ENCODE measurements around the gene POC1B.

Gene POC1B

GRCh38 chr12:89389755-89390661 lies 135.8 kb downstream of the POC1B start:
- TF ChIP-seq CREB5 (CRISPR knock-in tag; IDR thresholded peaks at IDR 0.05; ENCODE audit: low read depth) (no peak), ZC3H10 (CRISPR knock-in tag; IDR thresholded peaks at IDR 0.05) (no peak), ZFP30 (CRISPR knock-in tag; IDR thresholded peaks at IDR 0.05) (no peak), ARNTL (CRISPR knock-in tag; IDR thresholded peaks at IDR 0.05; ENCODE audit: borderline replicate concordance, low read depth) (no peak), TOX (CRISPR knock-in tag; IDR thresholded peaks at IDR 0.05; ENCODE audit: borderline replicate concordance) (no peak), ZNF8 (CRISPR knock-in tag; IDR thresholded peaks at IDR 0.05) (no peak), PPARA (CRISPR knock-in tag; IDR thresholded peaks at IDR 0.05; ENCODE audit: borderline replicate concordance) (no peak)
- TF ChIP-seq, protein P1, sequence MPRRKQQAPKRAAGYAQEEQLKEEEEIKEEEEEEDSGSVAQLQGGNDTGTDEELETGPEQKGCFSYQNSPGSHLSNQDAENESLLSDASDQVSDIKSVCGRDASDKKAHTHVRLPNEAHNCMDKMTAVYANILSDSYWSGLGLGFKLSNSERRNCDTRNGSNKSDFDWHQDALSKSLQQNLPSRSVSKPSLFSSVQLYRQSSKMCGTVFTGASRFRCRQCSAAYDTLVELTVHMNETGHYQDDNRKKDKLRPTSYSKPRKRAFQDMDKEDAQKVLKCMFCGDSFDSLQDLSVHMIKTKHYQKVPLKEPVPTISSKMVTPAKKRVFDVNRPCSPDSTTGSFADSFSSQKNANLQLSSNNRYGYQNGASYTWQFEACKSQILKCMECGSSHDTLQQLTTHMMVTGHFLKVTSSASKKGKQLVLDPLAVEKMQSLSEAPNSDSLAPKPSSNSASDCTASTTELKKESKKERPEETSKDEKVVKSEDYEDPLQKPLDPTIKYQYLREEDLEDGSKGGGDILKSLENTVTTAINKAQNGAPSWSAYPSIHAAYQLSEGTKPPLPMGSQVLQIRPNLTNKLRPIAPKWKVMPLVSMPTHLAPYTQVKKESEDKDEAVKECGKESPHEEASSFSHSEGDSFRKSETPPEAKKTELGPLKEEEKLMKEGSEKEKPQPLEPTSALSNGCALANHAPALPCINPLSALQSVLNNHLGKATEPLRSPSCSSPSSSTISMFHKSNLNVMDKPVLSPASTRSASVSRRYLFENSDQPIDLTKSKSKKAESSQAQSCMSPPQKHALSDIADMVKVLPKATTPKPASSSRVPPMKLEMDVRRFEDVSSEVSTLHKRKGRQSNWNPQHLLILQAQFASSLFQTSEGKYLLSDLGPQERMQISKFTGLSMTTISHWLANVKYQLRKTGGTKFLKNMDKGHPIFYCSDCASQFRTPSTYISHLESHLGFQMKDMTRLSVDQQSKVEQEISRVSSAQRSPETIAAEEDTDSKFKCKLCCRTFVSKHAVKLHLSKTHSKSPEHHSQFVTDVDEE (CRISPR knock-in tag; IDR thresholded peaks at IDR 0.05): no peak
- peak; percentile 51 for ATAC-seq

GRCh38 chr12:89386138-89386537 lies 139.7 kb downstream of the POC1B start:
- no peak for ATAC-seq
- TF ChIP-seq, protein P2, sequence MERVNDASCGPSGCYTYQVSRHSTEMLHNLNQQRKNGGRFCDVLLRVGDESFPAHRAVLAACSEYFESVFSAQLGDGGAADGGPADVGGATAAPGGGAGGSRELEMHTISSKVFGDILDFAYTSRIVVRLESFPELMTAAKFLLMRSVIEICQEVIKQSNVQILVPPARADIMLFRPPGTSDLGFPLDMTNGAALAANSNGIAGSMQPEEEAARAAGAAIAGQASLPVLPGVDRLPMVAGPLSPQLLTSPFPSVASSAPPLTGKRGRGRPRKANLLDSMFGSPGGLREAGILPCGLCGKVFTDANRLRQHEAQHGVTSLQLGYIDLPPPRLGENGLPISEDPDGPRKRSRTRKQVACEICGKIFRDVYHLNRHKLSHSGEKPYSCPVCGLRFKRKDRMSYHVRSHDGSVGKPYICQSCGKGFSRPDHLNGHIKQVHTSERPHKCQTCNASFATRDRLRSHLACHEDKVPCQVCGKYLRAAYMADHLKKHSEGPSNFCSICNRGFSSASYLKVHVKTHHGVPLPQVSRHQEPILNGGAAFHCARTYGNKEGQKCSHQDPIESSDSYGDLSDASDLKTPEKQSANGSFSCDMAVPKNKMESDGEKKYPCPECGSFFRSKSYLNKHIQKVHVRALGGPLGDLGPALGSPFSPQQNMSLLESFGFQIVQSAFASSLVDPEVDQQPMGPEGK (CRISPR knock-in tag; IDR thresholded peaks at IDR 0.05; ENCODE audit: borderline replicate concordance): no peak
- TF ChIP-seq BACH2 (CRISPR knock-in tag; IDR thresholded peaks at IDR 0.05; ENCODE audit: borderline replicate concordance) (no peak), ESRRG (CRISPR knock-in tag; IDR thresholded peaks at IDR 0.05) (no peak)

- TF ChIP-seq ZNF565 (CRISPR knock-in tag; conservative IDR thresholded peaks at IDR 0.05; ENCODE audit: low read depth) (no peak), SNAI2 (CRISPR knock-in tag; IDR thresholded peaks at IDR 0.05) (no peak), ZFP30 (CRISPR knock-in tag; IDR thresholded peaks at IDR 0.05) (no peak), OSR1 (CRISPR knock-in tag; IDR thresholded peaks at IDR 0.05) (no peak), PPARA (CRISPR knock-in tag; IDR thresholded peaks at IDR 0.05; ENCODE audit: borderline replicate concordance) (no peak), POU6F1 (CRISPR knock-in tag; IDR thresholded peaks at IDR 0.05; ENCODE audit: borderline replicate concordance, low read depth) (no peak), GLIS3 (CRISPR knock-in tag; IDR thresholded peaks at IDR 0.05) (no peak), CSRNP3 (CRISPR knock-in tag; IDR thresholded peaks at IDR 0.05) (no peak), ESRRG (CRISPR knock-in tag; IDR thresholded peaks at IDR 0.05) (no peak), ARNTL (CRISPR knock-in tag; IDR thresholded peaks at IDR 0.05; ENCODE audit: borderline replicate concordance, low read depth) (no peak), ZC3H10 (CRISPR knock-in tag; IDR thresholded peaks at IDR 0.05) (no peak), ZNF8 (CRISPR knock-in tag; IDR thresholded peaks at IDR 0.05) (no peak), ISL1 (CRISPR knock-in tag; IDR thresholded peaks at IDR 0.05) (no peak), TOX (CRISPR knock-in tag; IDR thresholded peaks at IDR 0.05; ENCODE audit: borderline replicate concordance) (no peak), ZFP3 (CRISPR knock-in tag; IDR thresholded peaks at IDR 0.05) (no peak), TCF4 (CRISPR knock-in tag; IDR thresholded peaks at IDR 0.05; ENCODE audit: borderline replicate concordance) (no peak), ZNF70 (CRISPR knock-in tag; IDR thresholded peaks at IDR 0.05) (no peak), BACH2 (CRISPR knock-in tag; IDR thresholded peaks at IDR 0.05; ENCODE audit: borderline replicate concordance) (no peak), CSDC2 (CRISPR knock-in tag; IDR thresholded peaks at IDR 0.05) (no peak)
- TF ChIP-seq, protein P2 (CRISPR knock-in tag; IDR thresholded peaks at IDR 0.05; ENCODE audit: borderline replicate concordance): no peak
- peak; percentile 20 for ATAC-seq
Measured at GRCh38 chr12:89384807-89385206, 141.0 kb downstream of the POC1B start.

Data from SK-N-SH treated with all-trans-retinoic acid at 6 μM for 48 hours (cell line).